Adipose tissue (tissue), 3 donors: ENCODE results near the gene HS2ST1. TPM values are rescaled to one million over a fixed set of nuclear protein-coding genes. Genes with fewer than 3 reads are reported as not detected.

ENCODE experiments used
- H3K27ac ChIP-seq: one replicate; pipeline ENCODE4 v1.5.1; 2013; ENCODE audit warnings: low read depth, low read length
- WGBS, 3 donors: extraction: QIAGEN DNeasy Blood & Tissue Kit; methylation state at CpG; one replicate each; pipeline ENCODE4 v1.1.7; 2013; 5-methylcytosine and 5-hydroxymethylcytosine counted together
- polyA plus RNA-seq, 3 donors: library from polyadenylated mRNA; stranded (reverse); fragments of 200-250 nt; gene quantifications; one replicate each; pipeline ENCODE4 v1.2.3, GENCODE V29; 2013
- donor health status: healthy with polysubstance abuse.
- donor health status: Bipolar disorder and iron deficiency.
- donor health status: healthy.

Gene HS2ST1
- polyA plus RNA-seq, 3 donors: 4.6 to 7.0 (median 4.9) TPM

DNA sequence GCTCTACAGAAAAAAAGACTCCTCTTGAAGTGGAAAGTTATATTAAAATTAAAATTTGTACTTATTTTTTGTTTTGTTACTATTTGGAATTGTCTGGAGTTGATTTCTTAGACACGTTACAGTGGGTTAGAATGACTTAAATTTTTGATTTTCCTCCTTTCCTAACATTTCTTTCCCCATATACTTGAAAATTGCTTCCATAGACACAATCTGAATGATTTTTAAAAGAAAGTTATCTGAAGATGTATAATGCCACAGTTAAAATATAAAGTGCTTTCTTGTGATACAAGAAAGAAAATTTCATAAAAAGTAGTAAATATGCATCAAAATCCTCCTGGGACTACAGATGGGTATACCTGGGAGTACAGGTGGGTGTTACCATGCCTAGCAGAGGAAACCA lies 2.3 kb downstream of the HS2ST1 start:
- no peak overlapping the region for H3K27ac ChIP-seq
- WGBS, 3 donors: 83 to 94% (median 87%) methylated on average over 1 of the region's 1 CpG

- no peak overlapping the region for H3K27ac ChIP-seq
- 97 to 100% (median 100%) methylated on average over 1 of the region's 1 CpG for WGBS, 3 donors
These were observed 8.0 kb downstream of the HS2ST1 start for GRCh38 chr1:86922445-86922844.

DNA sequence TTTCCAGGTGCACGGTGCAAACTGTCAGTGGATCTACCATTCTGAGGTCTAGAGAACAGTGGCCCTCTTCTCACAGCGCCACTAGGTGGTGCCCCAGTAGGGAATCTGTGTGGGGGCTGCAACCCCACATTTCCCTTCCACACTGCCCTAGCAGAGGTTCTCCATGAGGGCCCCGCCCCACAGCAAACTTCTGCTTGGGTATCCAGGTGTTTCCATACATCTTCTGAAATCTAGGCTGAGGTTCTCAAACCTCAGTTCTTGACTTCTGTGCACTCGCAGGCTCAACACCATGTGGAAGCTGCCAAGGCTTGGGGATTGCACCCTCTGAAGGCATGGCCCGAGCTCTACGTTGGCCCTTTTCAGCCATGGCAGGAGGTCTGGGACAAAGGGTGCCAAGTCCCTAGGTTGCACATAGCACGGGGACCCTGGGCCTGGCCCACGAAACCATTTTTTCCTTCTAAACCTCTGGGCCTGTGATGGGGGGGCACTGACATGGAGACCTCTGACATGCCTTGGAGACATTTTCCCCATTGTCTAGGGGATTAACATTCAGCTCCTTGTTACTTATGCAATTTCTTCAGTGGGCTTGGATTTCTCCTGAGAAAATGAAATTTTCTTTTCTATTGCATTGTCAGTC lies 10.0 kb downstream of the HS2ST1 start:
- WGBS, 3 donors: 96 to 98% (median 97%) methylated on average over 8 of the region's 8 CpGs

GRCh38 chr1:86925742-86926141 lies 11.3 kb downstream of the HS2ST1 start:
- H3K27ac ChIP-seq: no peak overlapping the region
- WGBS, 3 donors: 91 to 100% (median 99%) methylated on average over 1 of the region's 1 CpG

More for the DNA sequence above, 10.0 kb downstream of the HS2ST1 start:
- H3K27ac ChIP-seq: no peak overlapping the region

DNA sequence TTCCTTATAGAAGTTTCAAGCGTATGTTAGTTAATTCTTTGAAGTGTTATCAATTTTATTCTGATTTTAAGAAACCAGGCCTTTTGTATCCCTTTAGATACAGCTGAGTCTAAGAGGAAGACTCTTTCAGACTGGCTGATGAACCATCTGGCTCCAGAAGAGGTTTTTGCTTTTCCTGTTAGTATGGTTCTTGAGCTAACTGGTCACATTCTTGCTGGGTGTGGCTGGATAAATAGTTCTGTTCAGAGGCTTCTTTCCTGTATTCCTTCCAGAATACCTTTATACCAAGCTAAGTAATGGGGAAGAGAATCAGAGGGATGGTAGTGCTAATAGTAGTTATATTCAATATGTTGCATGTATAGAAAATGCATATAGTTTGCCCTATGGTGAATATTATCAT lies 12.4 kb downstream of the HS2ST1 start:
- no peak overlapping the region for H3K27ac ChIP-seq
- 97 to 100% (median 98%) methylated on average over 1 of the region's 1 CpG for WGBS, 3 donors

- H3K27ac ChIP-seq: no peak overlapping the region
- WGBS, 3 donors: 40 to 85% (median 73%) methylated on average over 1 of the region's 1 CpG
These were observed 14.4 kb downstream of the HS2ST1 start for GRCh38 chr1:86928819-86929218.

DNA sequence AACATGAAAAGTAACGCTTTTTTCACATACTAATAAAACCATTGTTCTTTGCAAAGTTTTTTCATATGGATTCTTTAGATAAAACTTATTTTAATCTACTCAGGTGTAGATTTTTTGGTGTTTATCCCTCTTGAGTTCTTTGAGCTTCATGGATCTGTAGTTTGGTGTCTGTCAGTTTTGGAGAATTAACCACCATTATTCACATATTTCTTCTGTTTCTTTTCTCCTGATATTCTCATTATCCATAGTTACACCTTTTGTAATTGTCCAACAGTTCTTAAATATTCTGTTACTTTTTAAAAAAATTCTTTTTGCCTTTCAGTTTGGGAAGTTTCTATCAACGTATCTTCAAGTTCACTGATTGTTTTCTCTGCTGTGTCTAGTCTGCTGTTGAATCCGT lies 18.6 kb downstream of the HS2ST1 start:
- no peak overlapping the region for H3K27ac ChIP-seq
- 93 to 97% (median 96%) methylated on average over 3 of the region's 3 CpGs for WGBS, 3 donors

- WGBS, 3 donors: 52 to 87% (median 83%) methylated on average over 7 of the region's 7 CpGs
- H3K27ac ChIP-seq: no peak overlapping the region
These were observed 19.3 kb downstream of the HS2ST1 start for GRCh38 chr1:86933562-86934377.

- 22 to 59% (median 55%) methylated on average over 1 of the region's 1 CpG for WGBS, 3 donors
- no peak overlapping the region for H3K27ac ChIP-seq
These were observed 24.0 kb downstream of the HS2ST1 start for GRCh38 chr1:86938450-86938849.

GRCh38 chr1:86938855-86939254 lies 24.4 kb downstream of the HS2ST1 start:
- WGBS, 3 donors: 82 to 97% (median 97%) methylated on average over 2 of the region's 2 CpGs
- H3K27ac ChIP-seq: no peak overlapping the region

DNA sequence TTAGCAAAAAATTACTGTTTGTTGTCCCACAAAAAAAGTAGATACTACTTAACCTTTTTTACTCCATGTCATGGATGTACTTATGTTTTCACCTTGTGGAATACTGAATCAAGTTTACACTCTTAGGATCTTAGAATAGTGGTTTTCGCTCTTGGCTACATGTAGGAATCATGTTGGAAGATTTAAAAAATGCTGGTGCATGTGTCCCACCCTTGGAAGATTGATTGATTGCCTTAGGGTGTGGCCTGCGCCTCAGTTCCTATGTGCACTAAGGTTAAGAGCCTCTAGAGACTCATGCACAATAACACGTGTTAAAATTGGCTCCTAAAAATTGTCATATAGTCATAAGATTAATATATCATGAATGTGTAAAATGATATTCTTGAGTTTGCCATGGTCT lies 25.0 kb downstream of the HS2ST1 start:
- H3K27ac ChIP-seq: no peak overlapping the region
- 74 to 87% (median 80%) methylated on average over 3 of the region's 3 CpGs for WGBS, 3 donors

- no peak overlapping the region for H3K27ac ChIP-seq
- 93 to 98% (median 97%) methylated on average over 2 of the region's 2 CpGs for WGBS, 3 donors
These were observed 26.2 kb downstream of the HS2ST1 start for GRCh38 chr1:86940599-86940998.

- H3K27ac ChIP-seq: no peak overlapping the region
- 35 to 70% (median 69%) methylated on average over 1 of the region's 1 CpG for WGBS, 3 donors
These were observed 27.6 kb downstream of the HS2ST1 start for GRCh38 chr1:86942042-86942441.

DNA sequence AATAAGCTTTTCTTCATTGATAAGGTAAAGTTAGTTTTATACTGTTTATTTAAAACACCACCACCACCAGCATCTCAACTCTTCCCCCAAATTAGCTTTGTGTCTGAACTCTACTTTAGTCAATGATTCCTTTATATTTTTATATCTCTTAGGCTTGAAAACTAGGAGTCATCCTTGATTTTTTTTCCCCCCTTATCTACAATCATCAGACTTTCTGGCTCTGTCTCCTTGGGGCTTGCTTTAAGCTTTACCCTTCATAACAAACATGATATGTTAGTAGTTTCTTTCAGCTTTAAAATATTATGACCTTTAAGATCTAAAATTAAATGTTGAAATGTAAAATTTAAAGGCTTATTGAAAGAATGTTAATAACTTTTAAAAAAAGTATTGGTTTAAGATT lies 28.3 kb downstream of the HS2ST1 start:
- no peak overlapping the region for H3K27ac ChIP-seq

GRCh38 chr1:86948212-86948611 lies 33.8 kb downstream of the HS2ST1 start:
- no peak overlapping the region for H3K27ac ChIP-seq
- 73 to 91% (median 77%) methylated on average over 5 of the region's 5 CpGs for WGBS, 3 donors

DNA sequence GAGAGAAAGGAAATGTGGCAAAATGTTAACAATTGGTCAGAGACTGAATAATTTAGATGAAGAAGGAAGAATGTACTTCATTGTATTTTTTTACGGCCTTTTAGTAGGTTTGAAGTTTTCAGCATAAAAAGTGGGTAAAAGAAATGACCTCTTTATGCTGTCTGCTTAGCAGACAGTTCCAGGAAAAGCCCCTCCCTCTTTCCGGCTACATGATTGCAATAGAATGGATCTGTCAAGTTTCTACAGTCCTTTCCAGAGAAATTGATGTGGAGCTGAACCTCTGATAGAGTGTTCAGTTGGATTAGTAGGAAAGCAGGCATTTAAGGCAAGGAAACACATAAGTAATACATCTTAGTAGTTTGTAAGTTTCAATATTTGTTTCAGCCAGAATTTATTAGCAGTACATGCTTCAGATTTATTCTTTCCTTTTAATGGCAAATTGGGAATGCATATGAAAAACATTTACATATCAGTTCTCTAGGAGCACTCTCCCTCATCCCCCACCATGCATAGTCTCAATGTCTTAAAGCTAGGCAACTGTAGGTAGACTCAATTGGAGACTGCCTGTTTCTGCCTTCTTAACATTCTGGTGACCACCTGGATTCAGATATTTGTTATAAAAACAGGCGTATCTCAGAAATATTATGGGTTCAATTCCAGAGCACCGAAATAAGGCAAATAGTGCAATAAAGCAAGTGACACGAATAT lies 36.4 kb downstream of the HS2ST1 start:
- H3K27ac ChIP-seq: no peak overlapping the region
- 86 to 89% (median 88%) methylated on average over 5 of the region's 5 CpGs for WGBS, 3 donors

- no peak overlapping the region for H3K27ac ChIP-seq
- WGBS, 3 donors: 41 to 88% (median 88%) methylated on average over 1 of the region's 1 CpG
These were observed 37.0 kb downstream of the HS2ST1 start for GRCh38 chr1:86951430-86951829.

DNA sequence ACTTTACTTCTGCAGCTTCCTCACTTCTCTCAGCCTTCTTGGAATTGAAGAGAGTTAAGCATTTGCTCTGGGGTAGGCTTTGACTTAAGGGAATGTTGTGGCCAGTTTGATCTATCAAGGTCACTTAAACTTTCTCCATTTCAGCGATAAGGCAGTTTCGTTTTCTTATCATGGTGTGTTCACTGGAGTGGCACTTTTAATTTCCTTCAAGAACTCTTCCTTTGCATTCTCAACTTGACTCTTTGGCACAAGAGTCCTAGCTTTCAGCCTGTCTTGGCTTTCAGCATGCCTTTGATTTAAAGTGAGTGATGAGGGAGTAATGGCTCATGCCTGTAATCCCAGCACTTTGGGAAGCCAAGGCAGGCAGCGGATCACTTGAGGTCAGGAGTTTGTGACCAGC lies 38.7 kb downstream of the HS2ST1 start:
- WGBS, 3 donors: 59 to 76% (median 63%) methylated on average over 3 of the region's 3 CpGs
- no peak overlapping the region for H3K27ac ChIP-seq

GRCh38 chr1:86955678-86956077 lies 41.2 kb downstream of the HS2ST1 start:
- WGBS, 3 donors: 81 to 97% (median 84%) methylated on average over 3 of the region's 3 CpGs

More at GRCh38 chr1:86955678-86956077, 41.2 kb downstream of the HS2ST1 start:
- H3K27ac ChIP-seq: no peak overlapping the region
